Inferior parietal cortex (tissue), 1 donor: ENCODE measurements around the gene DYNC1LI2.
"Not testable (repeated sequence)": the region's sequence is repeated elsewhere in the genome, so short reads cannot be mapped to it uniquely, and the experiment has no call there.

Experiments
- DNase-seq: peaks from one replicate; pipeline ENCODE4 v3.0.0-alpha.2; 2016; ENCODE audit errors: extremely low spot score

The DYNC1LI2 gene

GRCh38 chr16:66751303-66751991, at the start of gene DYNC1LI2:
Gene DYNC1LI2 (minus strand): TSS chr16:66751609. CDS start chr16:66751591, 18 bp downstream.
- DNase-seq, result peak; percentile 79

GRCh38 chr16:66800856-66801255, 49.4 kb upstream of the DYNC1LI2 start:
- no peak for DNase-seq

GRCh38 chr16:66798161-66798560, 46.8 kb upstream of the DYNC1LI2 start:
- DNase-seq, result no peak

- DNase-seq, result not testable (repeated sequence)
Observed at GRCh38 chr16:66793984-66794383, 42.6 kb upstream of the DYNC1LI2 start.

- no peak for DNase-seq
Observed at GRCh38 chr16:66790130-66790733, 38.8 kb upstream of the DYNC1LI2 start.

- DNase-seq, result no peak
Observed at GRCh38 chr16:66787427-66787826, 36.0 kb upstream of the DYNC1LI2 start.

GRCh38 chr16:66786551-66786950, 35.1 kb upstream of the DYNC1LI2 start:
- no peak for DNase-seq

GRCh38 chr16:66776457-66776856, 25.0 kb upstream of the DYNC1LI2 start:
- no peak for DNase-seq

GRCh38 chr16:66774981-66775380, 23.6 kb upstream of the DYNC1LI2 start:
- DNase-seq, result no peak

- DNase-seq, result no peak
Observed at GRCh38 chr16:66758086-66758485, 6.7 kb upstream of the DYNC1LI2 start.

- DNase-seq, result no peak
Observed at GRCh38 chr16:66754819-66755218, 3.4 kb upstream of the DYNC1LI2 start.

GRCh38 chr16:66754211-66754610, 2.8 kb upstream of the DYNC1LI2 start:
- DNase-seq, result no peak

GRCh38 chr16:66752958-66753357, 1.5 kb upstream of the DYNC1LI2 start:
- no peak for DNase-seq

- no peak for DNase-seq
Observed at GRCh38 chr16:66752379-66752778, 970 bp upstream of the DYNC1LI2 start.

GRCh38 chr16:66751992-66752322, 548 bp upstream of the DYNC1LI2 start:
- DNase-seq, result no peak

GRCh38 chr16:66751053-66751302, 431 bp downstream of the DYNC1LI2 start:
- no peak for DNase-seq

- no peak for DNase-seq
Observed at GRCh38 chr16:66750279-66751052, 943 bp downstream of the DYNC1LI2 start.

- no peak for DNase-seq
Observed at GRCh38 chr16:66746682-66747081, 4.7 kb downstream of the DYNC1LI2 start.

- no peak for DNase-seq
Observed at GRCh38 chr16:66746048-66746447, 5.4 kb downstream of the DYNC1LI2 start.

GRCh38 chr16:66741950-66742808, 9.2 kb downstream of the DYNC1LI2 start:
- DNase-seq, result peak; percentile 63

GRCh38 chr16:66741169-66741900, 10.1 kb downstream of the DYNC1LI2 start:
- peak; percentile 94 for DNase-seq

- DNase-seq, result peak; percentile 42
Observed at GRCh38 chr16:66740533-66740932, 10.9 kb downstream of the DYNC1LI2 start.
